Gastroesophageal sphincter (tissue), 3 donors: ENCODE results near the gene DHX57.

Experiments
- EP300 ChIP-seq: sonication (generic); formaldehyde crosslinking; IDR thresholded peaks from one replicate; pipeline ENCODE4 v1.6.1; 2017; ENCODE audit warnings: antibody characterized with exemption, mild to moderate bottlenecking
- TF ChIP-seq, protein P1 (sequence below), 4 experiments: fragments of 200-600 bp in 2 of 4; fragments of 450-650 bp in 2 of 4; sonication (generic) in 1 of 4; IDR thresholded peaks; one replicate each; pipeline ENCODE4 v1.5.1; 2017 to 2019; ENCODE audit warnings: antibody characterized with exemption in 4 of 4, mild to moderate bottlenecking in 2 of 4, moderate library complexity in 2 of 4

DNA sequence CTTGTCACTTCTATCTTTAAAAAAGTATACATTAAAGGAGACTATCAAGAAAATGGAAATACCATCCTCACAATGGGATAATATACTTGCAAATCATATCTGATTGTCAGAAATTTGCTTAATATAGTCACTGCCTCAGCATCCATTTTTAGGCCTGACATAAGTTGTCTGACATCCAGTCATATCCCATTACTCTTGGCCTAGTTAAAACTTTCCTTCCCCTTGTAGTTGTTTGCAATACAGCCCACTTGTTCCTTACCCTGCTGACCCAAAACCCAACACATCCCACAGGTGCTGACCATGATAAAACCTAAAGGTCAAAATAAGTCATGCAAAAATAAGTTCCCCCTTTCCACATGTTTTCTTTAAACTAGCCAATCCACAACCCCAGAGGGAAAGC, 10.3 kb upstream of the DHX57 start:
- TF ChIP-seq EP300, result no peak
- TF ChIP-seq, protein P1, sequence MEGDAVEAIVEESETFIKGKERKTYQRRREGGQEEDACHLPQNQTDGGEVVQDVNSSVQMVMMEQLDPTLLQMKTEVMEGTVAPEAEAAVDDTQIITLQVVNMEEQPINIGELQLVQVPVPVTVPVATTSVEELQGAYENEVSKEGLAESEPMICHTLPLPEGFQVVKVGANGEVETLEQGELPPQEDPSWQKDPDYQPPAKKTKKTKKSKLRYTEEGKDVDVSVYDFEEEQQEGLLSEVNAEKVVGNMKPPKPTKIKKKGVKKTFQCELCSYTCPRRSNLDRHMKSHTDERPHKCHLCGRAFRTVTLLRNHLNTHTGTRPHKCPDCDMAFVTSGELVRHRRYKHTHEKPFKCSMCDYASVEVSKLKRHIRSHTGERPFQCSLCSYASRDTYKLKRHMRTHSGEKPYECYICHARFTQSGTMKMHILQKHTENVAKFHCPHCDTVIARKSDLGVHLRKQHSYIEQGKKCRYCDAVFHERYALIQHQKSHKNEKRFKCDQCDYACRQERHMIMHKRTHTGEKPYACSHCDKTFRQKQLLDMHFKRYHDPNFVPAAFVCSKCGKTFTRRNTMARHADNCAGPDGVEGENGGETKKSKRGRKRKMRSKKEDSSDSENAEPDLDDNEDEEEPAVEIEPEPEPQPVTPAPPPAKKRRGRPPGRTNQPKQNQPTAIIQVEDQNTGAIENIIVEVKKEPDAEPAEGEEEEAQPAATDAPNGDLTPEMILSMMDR (IDR thresholded peaks at IDR 0.05), result no peak
